Transverse colon (tissue), 4 donors: Measurements from ENCODE around the gene GIN1. TPM values are rescaled to one million over a fixed set of nuclear protein-coding genes. Genes with fewer than 3 reads are reported as not detected.
A peak's percentile ranks its signal among the peaks of the same experiment; 100 is the strongest.

Experiments
- DNase-seq: peaks from one replicate; pipeline ENCODE4 v3.0.0-alpha.2; 2019
- H3K27ac ChIP-seq, 4 donors: fragments of 200-600 bp; sonication (generic); 2 replicates each; pipeline ENCODE4 v1.5.1; 2016 to 2018; ENCODE audit warnings: inconsistent platforms in 4 of 4
- H3K27me3 ChIP-seq: fragments of 200-600 bp; sonication (generic); 2 replicates; pipeline ENCODE4 v1.5.1; 2017; ENCODE audit warnings: inconsistent platforms
- H3K36me3 ChIP-seq, 4 donors: fragments of 200-600 bp; sonication (generic); 2 replicates each; pipeline ENCODE4 v1.5.1; 2017 to 2019; ENCODE audit warnings: inconsistent platforms in 4 of 4
- H3K4me1 ChIP-seq, 4 donors: fragments of 200-600 bp; sonication (generic); 2 replicates each; pipeline ENCODE4 v1.5.1; 2017 to 2020; ENCODE audit warnings: inconsistent platforms in 4 of 4
- H3K4me3 ChIP-seq, 4 donors: fragments of 200-600 bp; sonication (generic); 1 replicate in 1 of 4; 2 replicates in 3 of 4; pipeline versions ENCODE4 v1.5.1 to v1.6.1; 2017 to 2019; ENCODE audit warnings: inconsistent platforms in 4 of 4
- H3K9me3 ChIP-seq, 2 donors: fragments of 200-600 bp; sonication (generic); 2 replicates each; pipeline ENCODE4 v1.5.1; 2017 to 2019; ENCODE audit warnings: inconsistent platforms in 2 of 2
- EP300 ChIP-seq: sonication (generic); formaldehyde crosslinking; IDR thresholded peaks from one replicate; pipeline ENCODE4 v1.6.1; 2017; ENCODE audit warnings: antibody characterized with exemption, low read depth
- POLR2A ChIP-seq: fragments of 450-650 bp; IDR thresholded peaks from one replicate; pipeline ENCODE4 v1.6.1; 2016; ENCODE audit warnings: antibody characterized with exemption, mild to moderate bottlenecking, moderate library complexity
- POLR2AphosphoS5 ChIP-seq, 3 donors: sonication (generic); formaldehyde crosslinking; IDR thresholded peaks; one replicate each; pipeline ENCODE4 v1.6.1; 2016; ENCODE audit warnings: antibody characterized with exemption in 3 of 3
- WGBS, 2 donors: methylation state at CpG; one replicate each; pipeline ENCODE4 v1.1.5; 2018; ENCODE audit warnings: low coverage in 1 of 2; 5-methylcytosine and 5-hydroxymethylcytosine counted together
- in situ Hi-C, 4 donors: fragments of 200-750 bp; cut with MboI; loops; one replicate each; pipeline versions ENCODE4 v1.15.0 to v1.15.1; 2017; ENCODE audit warnings: low sequenced_read_pairs in 3 of 4, low pct_ligation_motif_present in 1 of 4, low pct_unique_long_range_greater_than_20kb in 1 of 4
- intact Hi-C: fragments of 100-400 bp; cut with DNase I; formaldehyde crosslinking; loops from one replicate; pipeline ENCODE4 v1.15.1; 2023; ENCODE audit warnings: low total_unique reads
- total RNA-seq, 4 donors: library from RNA; depleted of rRNA; stranded (reverse); fragments of >200 nt; gene quantifications; one replicate each; pipeline ENCODE4 v1.1.0, GENCODE V29; 2016
- TF ChIP-seq, protein P1 (sequence below), 5 experiments: fragments of 200-600 bp in 3 of 5; fragments of 450-650 bp in 2 of 5; sonication (generic) in 3 of 5; IDR thresholded peaks; 1 replicate in 2 of 5; 2 replicates in 3 of 5; pipeline ENCODE4 v1.5.1; 2016 to 2017; ENCODE audit warnings: antibody characterized with exemption in 5 of 5, inconsistent platforms in 3 of 5, mild to moderate bottlenecking in 2 of 5, moderate library complexity in 1 of 5

Gene GIN1
- total RNA-seq, 4 donors from 2014 or later: 6.4 to 8.5 TPM; not detected in 2

DNA sequence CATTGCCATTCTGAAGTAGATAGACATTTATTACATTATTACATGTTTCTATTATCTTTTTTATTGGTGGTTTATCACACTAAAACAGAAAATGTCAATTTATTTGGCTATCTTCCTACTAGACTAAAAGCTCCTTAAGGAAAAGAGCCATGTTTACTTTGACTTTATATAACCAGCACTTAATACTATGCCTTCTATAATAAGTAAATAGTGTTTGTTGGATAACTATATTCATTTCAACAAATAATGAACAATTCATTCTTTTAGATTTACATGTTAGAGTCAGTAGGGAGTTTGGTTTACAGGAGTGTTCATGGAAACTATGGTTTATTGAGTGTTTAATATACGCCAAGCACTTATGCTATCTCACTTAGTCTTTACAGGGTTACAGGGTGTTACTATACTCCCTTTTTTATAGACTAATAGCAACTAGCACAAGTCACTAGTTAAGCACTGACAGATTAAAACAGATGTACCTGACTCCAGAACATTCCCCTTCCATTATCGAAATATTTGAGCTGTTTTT is 7.4 kb upstream of the GIN1 start:
- WGBS, 2 donors: 84 to 93% methylated on average over 2 of the region's 2 CpGs
- H3K36me3 ChIP-seq: peaks cover 0 to 4% (median 0%) of the 10 kb centered on the region in 4 donors
- in situ Hi-C loops (loop anchor here in 1 of 4 donors (25.0 kb wide), 1 partner anchor 365 kb away; the partner anchor contains the start of gene PAM), intact Hi-C loops (no loop called here)
- no peak for TF ChIP-seq POLR2A
- TF ChIP-seq POLR2AphosphoS5 (IDR thresholded peaks at IDR 0.05): no peak
- no peak for TF ChIP-seq EP300
- TF ChIP-seq, protein P1, sequence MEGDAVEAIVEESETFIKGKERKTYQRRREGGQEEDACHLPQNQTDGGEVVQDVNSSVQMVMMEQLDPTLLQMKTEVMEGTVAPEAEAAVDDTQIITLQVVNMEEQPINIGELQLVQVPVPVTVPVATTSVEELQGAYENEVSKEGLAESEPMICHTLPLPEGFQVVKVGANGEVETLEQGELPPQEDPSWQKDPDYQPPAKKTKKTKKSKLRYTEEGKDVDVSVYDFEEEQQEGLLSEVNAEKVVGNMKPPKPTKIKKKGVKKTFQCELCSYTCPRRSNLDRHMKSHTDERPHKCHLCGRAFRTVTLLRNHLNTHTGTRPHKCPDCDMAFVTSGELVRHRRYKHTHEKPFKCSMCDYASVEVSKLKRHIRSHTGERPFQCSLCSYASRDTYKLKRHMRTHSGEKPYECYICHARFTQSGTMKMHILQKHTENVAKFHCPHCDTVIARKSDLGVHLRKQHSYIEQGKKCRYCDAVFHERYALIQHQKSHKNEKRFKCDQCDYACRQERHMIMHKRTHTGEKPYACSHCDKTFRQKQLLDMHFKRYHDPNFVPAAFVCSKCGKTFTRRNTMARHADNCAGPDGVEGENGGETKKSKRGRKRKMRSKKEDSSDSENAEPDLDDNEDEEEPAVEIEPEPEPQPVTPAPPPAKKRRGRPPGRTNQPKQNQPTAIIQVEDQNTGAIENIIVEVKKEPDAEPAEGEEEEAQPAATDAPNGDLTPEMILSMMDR (IDR thresholded peaks at IDR 0.05): no peak
- no peak for DNase-seq
- no peak overlapping the region for H3K27ac ChIP-seq
- H3K4me3 ChIP-seq: no peak overlapping the region
- no peaks in the 10 kb centered on the region for H3K27me3 ChIP-seq
- peaks cover 0 to 26% (median 12%) of the 10 kb centered on the region in 4 donors for H3K4me1 ChIP-seq
- no peaks in the 10 kb centered on the region for H3K9me3 ChIP-seq

DNA sequence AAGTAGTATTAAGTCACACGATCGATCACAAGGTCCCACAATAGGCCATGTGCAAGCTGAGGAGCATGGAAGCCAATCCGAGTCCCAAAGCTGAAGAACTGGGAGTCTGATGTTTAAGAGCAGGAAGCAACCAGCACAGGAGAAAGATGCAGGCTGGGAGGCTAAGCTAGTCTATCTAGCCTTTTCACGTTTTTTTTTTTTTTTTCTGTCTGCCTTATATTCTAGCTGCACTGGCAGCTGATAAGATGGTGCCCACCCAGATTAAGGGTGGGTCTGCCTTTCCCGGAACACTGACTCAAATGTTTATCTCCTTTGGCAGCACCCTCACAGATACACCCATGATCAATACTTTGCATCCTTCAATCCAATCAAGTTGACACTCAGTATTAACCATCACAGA is 6.6 kb upstream of the GIN1 start:
- WGBS, 2 donors: 90 to 93% methylated on average over 5 of the region's 5 CpGs
- TF ChIP-seq POLR2AphosphoS5 (IDR thresholded peaks at IDR 0.05) (no peak), POLR2A (no peak), EP300 (no peak)
- TF ChIP-seq, protein P1 (IDR thresholded peaks at IDR 0.05): no peak
- Histone ChIP-seq H3K36me3 (peaks cover 0 to 4% (median 0%) of the 10 kb centered on the region in 4 donors), H3K27ac (no peak overlapping the region), H3K4me3 (no peak overlapping the region), H3K9me3 (no peaks in the 10 kb centered on the region), H3K27me3 (no peaks in the 10 kb centered on the region), H3K4me1 (peaks cover 2 to 32% (median 18%) of the 10 kb centered on the region in 4 donors)
- in situ Hi-C loops (loop anchor here in 1 of 4 donors (25.0 kb wide), 1 partner anchor 364 kb away; the partner anchor contains the start of gene PAM), intact Hi-C loops (no loop called here)
- no peak for DNase-seq

- no peaks in the 10 kb centered on the region for H3K27me3 ChIP-seq
- 62 to 80% methylated on average over 3 of the region's 3 CpGs for WGBS, 2 donors
- in situ Hi-C loops: no loop called here
- H3K9me3 ChIP-seq: no peaks in the 10 kb centered on the region
- H3K36me3 ChIP-seq: no peaks in the 10 kb centered on the region
- intact Hi-C loops: no loop called here
- no peak for DNase-seq
- no peak overlapping the region for H3K4me3 ChIP-seq
- H3K27ac ChIP-seq: no peak overlapping the region
- TF ChIP-seq POLR2AphosphoS5 (IDR thresholded peaks at IDR 0.05): no peak
- no peak for TF ChIP-seq POLR2A
- TF ChIP-seq, protein P1 (IDR thresholded peaks at IDR 0.05): no peak
- no peak for TF ChIP-seq EP300
- peaks cover 12 to 41% (median 30%) of the 10 kb centered on the region in 4 donors for H3K4me1 ChIP-seq
These were observed 2.3 kb upstream of the GIN1 start for GRCh38 chr5:103122242-103122641.

GRCh38 chr5:103120607-103121200 is 766 bp upstream of the GIN1 start:
- peak; percentile 21 for DNase-seq
- Histone ChIP-seq H3K36me3 (no peaks in the 10 kb centered on the region), H3K4me3 (peak overlapping the region; percentile 76 to 98 (median 91)), H3K27ac (peak overlapping the region; percentile 90 to 96 (median 92)), H3K27me3 (no peaks in the 10 kb centered on the region), H3K9me3 (no peaks in the 10 kb centered on the region), H3K4me1 (peaks cover 12 to 38% (median 26%) of the 10 kb centered on the region in 4 donors)
- in situ Hi-C loops (no loop called here), intact Hi-C loops (no loop called here)
- no peak for TF ChIP-seq EP300
- TF ChIP-seq POLR2AphosphoS5 (IDR thresholded peaks at IDR 0.05): no peak
- no peak for TF ChIP-seq POLR2A
- TF ChIP-seq, protein P1 (IDR thresholded peaks at IDR 0.05): no peak
- 0 to 1% methylated on average over 9 to 17 of the region's 17 CpGs for WGBS, 2 donors
